Measurements from ENCODE around the gene ITFG1. TPM values are rescaled to one million over a fixed set of nuclear protein-coding genes. Genes with fewer than 3 reads are reported as not detected.

The ITFG1 gene
- total and polyA plus RNA-seq, 9 of the 15 experiments (the other 6 are each of a cell fraction or from before 2014, with no cell fraction given), result 17.1 to 83.5 (median 35.8) TPM

DNA sequence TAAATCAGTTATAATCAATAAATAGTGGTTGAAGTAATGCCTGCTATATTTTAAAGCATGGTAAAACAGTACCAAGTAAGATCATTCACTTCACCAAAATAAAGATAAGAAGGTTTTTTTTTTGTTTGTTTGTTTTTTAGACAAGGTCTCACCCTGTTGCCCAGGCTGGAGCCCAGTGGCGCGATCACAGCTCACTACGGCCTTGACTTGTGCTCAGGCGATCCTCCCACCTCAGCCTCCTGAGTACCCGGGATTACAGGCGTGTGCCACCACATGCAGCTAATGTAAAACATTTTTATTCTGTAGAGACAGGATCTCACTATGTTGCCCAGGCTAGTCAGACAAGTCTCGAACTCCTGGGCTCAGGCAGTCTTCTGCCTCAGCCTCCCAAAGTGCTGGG is 232.6 kb downstream of the ITFG1 start:
- in situ Hi-C loops (cut with MboI), result no loop called here
- intact Hi-C loops (cut with micrococcal nuclease), result no loop called here
- no peaks in the 10 kb centered on the region for H3K27me3 ChIP-seq (ENCODE audit: control insufficient read depth in 2 of 2, insufficient read depth in 2 of 2, low read length in 2 of 2)
- no peaks in the 10 kb centered on the region for H3K9me1 ChIP-seq (ENCODE audit: control insufficient read depth, insufficient read depth, low read length)
- H3K9ac ChIP-seq (ENCODE audit: insufficient read depth in 1 of 2, low read depth in 2 of 2, low read length in 2 of 2), result peak overlapping the region in 1 of 2 experiments; percentile 30; a peak in 1 of 4 replicates
- no peaks in the 10 kb centered on the region; the same call in 2 of the 3 replicates for H3K36me3 ChIP-seq (ENCODE audit: control insufficient read depth, insufficient read depth, low read length)
- no peak for ATAC-seq
- no peak for TF ChIP-seq ZKSCAN8 (CRISPR knock-in tag; IDR thresholded peaks at IDR 0.05)
- TF ChIP-seq ZNF280B (CRISPR knock-in tag; IDR thresholded peaks at IDR 0.05), result no peak
- TF ChIP-seq ZNF311 (CRISPR knock-in tag; IDR thresholded peaks at IDR 0.05), result no peak
- no peak for TF ChIP-seq KDM1A (IDR thresholded peaks at IDR 0.05)
- TF ChIP-seq ZEB2 (IDR thresholded peaks at IDR 0.05), result no peak
- TF ChIP-seq, protein P1, sequence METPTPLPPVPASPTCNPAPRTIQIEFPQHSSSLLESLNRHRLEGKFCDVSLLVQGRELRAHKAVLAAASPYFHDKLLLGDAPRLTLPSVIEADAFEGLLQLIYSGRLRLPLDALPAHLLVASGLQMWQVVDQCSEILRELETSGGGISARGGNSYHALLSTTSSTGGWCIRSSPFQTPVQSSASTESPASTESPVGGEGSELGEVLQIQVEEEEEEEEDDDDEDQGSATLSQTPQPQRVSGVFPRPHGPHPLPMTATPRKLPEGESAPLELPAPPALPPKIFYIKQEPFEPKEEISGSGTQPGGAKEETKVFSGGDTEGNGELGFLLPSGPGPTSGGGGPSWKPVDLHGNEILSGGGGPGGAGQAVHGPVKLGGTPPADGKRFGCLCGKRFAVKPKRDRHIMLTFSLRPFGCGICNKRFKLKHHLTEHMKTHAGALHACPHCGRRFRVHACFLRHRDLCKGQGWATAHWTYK (CRISPR knock-in tag; IDR thresholded peaks at IDR 0.05), result no peak
- no peak for TF ChIP-seq ERF (CRISPR knock-in tag; IDR thresholded peaks at IDR 0.05)
- no peak for TF ChIP-seq FOXK2 (conservative IDR thresholded peaks at IDR 0.05 in 1 of 2, IDR thresholded peaks at IDR 0.05 in 1 of 2; ENCODE audit: low read depth in 2 of 2)
- TF ChIP-seq ZC3H11A (IDR thresholded peaks at IDR 0.05; ENCODE audit: low read depth, low read length), result no peak
- TF ChIP-seq ETS2 (tag; IDR thresholded peaks at IDR 0.05; ENCODE audit: borderline replicate concordance, poor library complexity, severe bottlenecking), result no peak
- TF ChIP-seq HDGF (IDR thresholded peaks at IDR 0.05), result no peak
- H3K27ac ChIP-seq (ENCODE audit: extremely low read depth, low read depth, low read length), result no peak overlapping the region
- FAIRE-seq, result no peak
- H3K4me2 ChIP-seq (ENCODE audit: insufficient read depth, low read length), result no peak overlapping the region
- CTCF ChIA-PET (ENCODE audit: low intra/inter-chr PET ratio), result no interaction called here
- no peaks in the 10 kb centered on the region for H3K9me3 ChIP-seq (replicated peaks; ENCODE audit: control insufficient read depth, insufficient read depth, low read depth, low read length)
- H3K4me1 ChIP-seq (replicated peaks in 1 of 2; ENCODE audit: control insufficient read depth in 2 of 2, insufficient read depth in 2 of 2, low read length in 2 of 2), result peaks cover 0 to 4% of the 10 kb centered on the region in 2 experiments; a peak in 1 of 5 replicates
- H2AFZ ChIP-seq (ENCODE audit: low read depth, low read length), result no peak overlapping the region
- no peak overlapping the region for H3K4me3 ChIP-seq
- 100% methylated on average over 7 of the region's 7 CpGs for WGBS (ENCODE audit: insufficient coverage, low coverage, missing lambda C conversion rate)
- H3K79me2 ChIP-seq (ENCODE audit: control insufficient read depth, insufficient read depth, low read length), result no peaks in the 10 kb centered on the region
- H4K20me1 ChIP-seq (replicated peaks; ENCODE audit: control insufficient read depth, insufficient read depth, low read length), result no peaks in the 10 kb centered on the region
- no TSS peak for BruUV-seq (replicated peaks)
- DNase-seq (ENCODE audit: extremely low read depth in 1 of 4, low spot score in 3 of 4), result no peak
- POLR2A ChIA-PET, result interaction anchor here (0.6 kb wide), 2 partner anchors 109 to 129 kb away, joined by 3 read pairs; no protein-coding TSS in a partner anchor
